Right lobe of liver (tissue), 6 donors: Measurements from ENCODE around the gene HBA1. TPM values are rescaled to one million over a fixed set of nuclear protein-coding genes. Genes with fewer than 3 reads are reported as not detected.

Experiments
- ATAC-seq, 4 donors: fragments of 200-7000 bp; cut with Tn5 transposase; one replicate each; pipeline ENCODE4 v1.9.1; 2020; ENCODE audit warnings: mild to moderate bottlenecking in 4 of 4, moderate library complexity in 4 of 4
- DNase-seq, 3 donors: peaks; one replicate each; pipeline ENCODE4 v3.0.0-alpha.2; 2020
- H3K27ac ChIP-seq, 3 donors: fragments of 200-600 bp; one replicate each; pipeline ENCODE4 v1.8.0; 2022
- H3K27me3 ChIP-seq, 2 donors: fragments of 200-600 bp; one replicate each; pipeline ENCODE4 v1.8.0; 2022
- H3K36me3 ChIP-seq, 4 donors: fragments of 200-600 bp; sonication (generic) in 1 of 4; one replicate each; pipeline versions ENCODE4 v1.5.1 to v1.8.0; 2017 to 2022; ENCODE audit warnings: control low read depth in 1 of 4
- H3K4me1 ChIP-seq, 4 donors: fragments of 200-600 bp; sonication (generic) in 1 of 4; one replicate each; pipeline versions ENCODE4 v1.5.1 to v1.8.0; 2017 to 2022; ENCODE audit warnings: control low read depth in 1 of 4
- H3K4me3 ChIP-seq, 3 donors: fragments of 200-600 bp; one replicate each; pipeline ENCODE4 v1.8.0; 2022
- H3K9me3 ChIP-seq, 4 donors: fragments of 200-600 bp; sonication (generic) in 1 of 4; one replicate each; pipeline versions ENCODE4 v1.5.1 to v1.8.0; 2017 to 2022; ENCODE audit warnings: control low read depth in 1 of 4
- POLR2A ChIP-seq: fragments of 450-650 bp; IDR thresholded peaks from one replicate; pipeline ENCODE4 v1.6.1; 2017; ENCODE audit warnings: antibody characterized with exemption, mild to moderate bottlenecking
- WGBS: methylation state at CpG from one replicate; pipeline ENCODE4 v1.1.6; 2018; ENCODE audit warnings: low coverage, low lambda C conversion rate; ENCODE audit not compliant: insufficient coverage; ENCODE audit errors: missing lambda C conversion rate; 5-methylcytosine and 5-hydroxymethylcytosine counted together
- intact Hi-C, 2 donors: fragments of 100-400 bp; cut with DNase I; formaldehyde crosslinking; loops; one replicate each; pipeline versions ENCODE4 v1.11.2 to v1.14.1; 2022
- total RNA-seq, 6 experiments: library from RNA; depleted of rRNA in 2 of 6; stranded (reverse); fragments of >200 nt in 2 of 6; fragmentation: NEBNext Ultra II Directional in 3 of 6; extraction: Animal tissue kit (Norgen Biotek cat#: 25700) in 3 of 6; gene quantifications; one replicate each; pipeline versions ENCODE4 v1.1.0 to v1.2.4, GENCODE V29; 2016 to 2023
- TF ChIP-seq, protein P1 (sequence below), 4 donors: fragments of 200-600 bp in 3 of 4; fragments of 450-650 bp in 1 of 4; IDR thresholded peaks; one replicate each; pipeline versions ENCODE4 v1.5.1 to v1.8.0; 2016 to 2022; ENCODE audit warnings: antibody characterized with exemption in 4 of 4, mild to moderate bottlenecking in 2 of 4
- donor health status: DM: no; HTN: yes; CAD: no.
- donor health status: DM: no; HTN: no; CAD: no.
- donor health status: DM: no; HTN: no; CAD: no.
- donor health status: DM: no; HTN: yes; CAD: no.
- donor health status: DM: no; HTN: yes; CAD: no.

HBA1 gene
- total RNA-seq, 6 experiments from 2014 or later: 8.0 to 789 (median 84.3) TPM

- Histone ChIP-seq H3K27ac (no peak overlapping the region), H3K27me3 (no peaks in the 10 kb centered on the region), H3K36me3 (peaks cover 4 to 52% (median 28%) of the 10 kb centered on the region in 4 donors), H3K4me3 (no peak overlapping the region), H3K9me3 (no peaks in the 10 kb centered on the region), H3K4me1 (no peaks in the 10 kb centered on the region)
- TF ChIP-seq POLR2A: no peak
- TF ChIP-seq, protein P1, sequence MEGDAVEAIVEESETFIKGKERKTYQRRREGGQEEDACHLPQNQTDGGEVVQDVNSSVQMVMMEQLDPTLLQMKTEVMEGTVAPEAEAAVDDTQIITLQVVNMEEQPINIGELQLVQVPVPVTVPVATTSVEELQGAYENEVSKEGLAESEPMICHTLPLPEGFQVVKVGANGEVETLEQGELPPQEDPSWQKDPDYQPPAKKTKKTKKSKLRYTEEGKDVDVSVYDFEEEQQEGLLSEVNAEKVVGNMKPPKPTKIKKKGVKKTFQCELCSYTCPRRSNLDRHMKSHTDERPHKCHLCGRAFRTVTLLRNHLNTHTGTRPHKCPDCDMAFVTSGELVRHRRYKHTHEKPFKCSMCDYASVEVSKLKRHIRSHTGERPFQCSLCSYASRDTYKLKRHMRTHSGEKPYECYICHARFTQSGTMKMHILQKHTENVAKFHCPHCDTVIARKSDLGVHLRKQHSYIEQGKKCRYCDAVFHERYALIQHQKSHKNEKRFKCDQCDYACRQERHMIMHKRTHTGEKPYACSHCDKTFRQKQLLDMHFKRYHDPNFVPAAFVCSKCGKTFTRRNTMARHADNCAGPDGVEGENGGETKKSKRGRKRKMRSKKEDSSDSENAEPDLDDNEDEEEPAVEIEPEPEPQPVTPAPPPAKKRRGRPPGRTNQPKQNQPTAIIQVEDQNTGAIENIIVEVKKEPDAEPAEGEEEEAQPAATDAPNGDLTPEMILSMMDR (IDR thresholded peaks at IDR 0.05): peak in 1 of 4 donors; percentile 8
- ATAC-seq (peak in 2 of 4 donors; percentile 30 to 34), DNase-seq (no peak)
- intact Hi-C loops: no loop called here
- 71% methylated on average over 3 of the region's 8 CpGs for WGBS
Observed at GRCh38 chr16:188674-189073, 12.2 kb downstream of the HBA1 start.

DNA sequence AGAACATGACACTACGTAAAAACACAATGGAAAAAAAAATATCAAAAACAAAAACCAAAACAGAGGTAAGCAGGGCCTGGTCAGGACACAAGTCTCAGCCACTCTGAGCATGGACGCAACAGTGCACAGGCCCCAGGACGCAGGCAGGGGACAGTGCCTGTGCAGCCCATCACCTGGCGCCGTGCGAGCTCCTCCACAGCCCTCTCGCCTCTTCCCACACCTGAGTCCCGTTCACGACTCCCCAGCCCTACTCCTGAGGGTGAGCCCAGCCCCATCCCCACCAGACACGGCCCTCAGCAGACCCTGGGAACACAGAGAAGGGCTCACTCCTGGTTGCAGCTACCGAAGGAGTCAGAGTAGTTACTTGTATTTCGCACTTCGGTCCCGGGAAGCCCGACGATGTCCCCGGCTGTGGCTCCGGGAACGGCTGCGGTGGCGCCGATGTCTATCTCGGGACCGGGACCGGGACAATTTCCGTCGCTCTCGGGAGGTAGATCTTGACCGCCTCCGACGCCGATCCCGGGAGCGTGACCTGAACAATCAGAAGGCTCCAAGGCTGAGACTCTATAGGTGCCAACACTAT lies 13.2 kb downstream of the HBA1 start:
- intact Hi-C loops: no loop called here
- Histone ChIP-seq H3K27me3 (no peaks in the 10 kb centered on the region), H3K4me1 (no peaks in the 10 kb centered on the region), H3K36me3 (peaks cover 4 to 61% (median 33%) of the 10 kb centered on the region in 4 donors), H3K4me3 (no peak overlapping the region), H3K27ac (no peak overlapping the region), H3K9me3 (no peaks in the 10 kb centered on the region)
- WGBS: 96% methylated on average over 17 of the region's 34 CpGs
- no peak for TF ChIP-seq POLR2A
- TF ChIP-seq, protein P1 (IDR thresholded peaks at IDR 0.05): no peak
- no peak for DNase-seq
- ATAC-seq: peak in 2 of 4 donors; percentile 20

- H3K36me3 ChIP-seq: peaks cover 4 to 81% (median 33%) of the 10 kb centered on the region in 4 donors
Observed at GRCh38 chr16:191831-192230, 15.4 kb downstream of the HBA1 start.

GRCh38 chr16:192686-193085 lies 16.2 kb downstream of the HBA1 start:
- Histone ChIP-seq H3K36me3 (peaks cover 7 to 89% (median 36%) of the 10 kb centered on the region in 4 donors), H3K9me3 (no peaks in the 10 kb centered on the region), H3K27me3 (no peaks in the 10 kb centered on the region), H3K4me1 (no peaks in the 10 kb centered on the region), H3K4me3 (no peak overlapping the region), H3K27ac (no peak overlapping the region)
- ATAC-seq: no peak
- TF ChIP-seq POLR2A: no peak
- TF ChIP-seq, protein P1 (IDR thresholded peaks at IDR 0.05): no peak
- intact Hi-C loops: no loop called here
- WGBS: 92% methylated on average over 8 of the region's 11 CpGs
- no peak for DNase-seq

More at GRCh38 chr16:191831-192230, 15.4 kb downstream of the HBA1 start:
- no peaks in the 10 kb centered on the region for H3K9me3 ChIP-seq
- no peak for TF ChIP-seq POLR2A
- TF ChIP-seq, protein P1 (IDR thresholded peaks at IDR 0.05): no peak
- ATAC-seq: no peak
- intact Hi-C loops: no loop called here
- H3K4me1 ChIP-seq: no peaks in the 10 kb centered on the region
- H3K27me3 ChIP-seq: no peaks in the 10 kb centered on the region
- no peak for DNase-seq
- H3K27ac ChIP-seq: no peak overlapping the region
- 100% methylated on average over 3 of the region's 4 CpGs for WGBS
- no peak overlapping the region for H3K4me3 ChIP-seq
